GM12878 (cell line): ENCODE results near the gene CCDC178.

ENCODE experiments used
- CTCF ChIP-seq, 3 experiments: IDR thresholded peaks in 2 of 3; conservative IDR thresholded peaks in 1 of 3; 2 replicates each; pipeline ENCODE4 v1.5.1; 2011; ENCODE audit warnings: low read depth in 3 of 3, low read length in 3 of 3, mild to moderate bottlenecking in 3 of 3, control low read depth in 2 of 3, moderate library complexity in 2 of 3, inconsistent platforms in 1 of 3, mixed read lengths in 1 of 3; ENCODE audit not compliant: control insufficient read depth in 2 of 3, insufficient read depth in 1 of 3; ENCODE audit errors: extremely low read depth in 1 of 3
- HDAC6 ChIP-seq: fragments of 200-600 bp; sonication (generic); IDR thresholded peaks from one replicate; pipeline ENCODE4 v1.8.0; 2017; ENCODE audit warnings: antibody characterized with exemption; ENCODE audit not compliant: unreplicated experiment
- MAX ChIP-seq: IDR thresholded peaks from 2 replicates; pipeline ENCODE4 v1.6.1; 2012; ENCODE audit warnings: low read depth, low read length, improper control_type of control experiment
- MXI1 ChIP-seq: fragments of 150-350 bp; IDR thresholded peaks from 2 replicates; pipeline ENCODE4 v1.6.1; 2011; ENCODE audit warnings: low read depth, mild to moderate bottlenecking, inconsistent platforms, low read length, improper control_type of control experiment
- NRF1 ChIP-seq: conservative IDR thresholded peaks from 2 replicates; pipeline ENCODE4 v1.6.1; 2011; ENCODE audit warnings: mild to moderate bottlenecking, low read depth, low read length, improper control_type of control experiment
- POLR2A ChIP-seq: IDR thresholded peaks from 2 replicates; pipeline ENCODE4 v1.6.1; 2011; ENCODE audit warnings: low read depth, mild to moderate bottlenecking, low read length
- RAD51 ChIP-seq: fragments of 450-650 bp; IDR thresholded peaks from 2 replicates; pipeline ENCODE4 v1.6.1; 2016; ENCODE audit warnings: moderate library complexity, mild to moderate bottlenecking, inconsistent platforms

GRCh38 chr18:33022370-33022769 lies 418.2 kb downstream of the CCDC178 start:
- TF ChIP-seq CTCF (IDR thresholded peaks at IDR 0.05 in 2 of 3, conservative IDR thresholded peaks at IDR 0.05 in 1 of 3; ENCODE audit: control insufficient read depth in 2 of 3, extremely low read depth in 1 of 3, insufficient read depth in 1 of 3, low read depth in 3 of 3, low read length in 3 of 3): no peak
- no peak for TF ChIP-seq MAX
- no peak for TF ChIP-seq RAD51
- no peak for TF ChIP-seq HDAC6
- no peak for TF ChIP-seq MXI1
- no peak for TF ChIP-seq POLR2A
- TF ChIP-seq NRF1: no peak
